Measurements from ENCODE around the gene MYBPH.
A peak's percentile ranks its signal among the peaks of the same experiment; 100 is the strongest.

DNA sequence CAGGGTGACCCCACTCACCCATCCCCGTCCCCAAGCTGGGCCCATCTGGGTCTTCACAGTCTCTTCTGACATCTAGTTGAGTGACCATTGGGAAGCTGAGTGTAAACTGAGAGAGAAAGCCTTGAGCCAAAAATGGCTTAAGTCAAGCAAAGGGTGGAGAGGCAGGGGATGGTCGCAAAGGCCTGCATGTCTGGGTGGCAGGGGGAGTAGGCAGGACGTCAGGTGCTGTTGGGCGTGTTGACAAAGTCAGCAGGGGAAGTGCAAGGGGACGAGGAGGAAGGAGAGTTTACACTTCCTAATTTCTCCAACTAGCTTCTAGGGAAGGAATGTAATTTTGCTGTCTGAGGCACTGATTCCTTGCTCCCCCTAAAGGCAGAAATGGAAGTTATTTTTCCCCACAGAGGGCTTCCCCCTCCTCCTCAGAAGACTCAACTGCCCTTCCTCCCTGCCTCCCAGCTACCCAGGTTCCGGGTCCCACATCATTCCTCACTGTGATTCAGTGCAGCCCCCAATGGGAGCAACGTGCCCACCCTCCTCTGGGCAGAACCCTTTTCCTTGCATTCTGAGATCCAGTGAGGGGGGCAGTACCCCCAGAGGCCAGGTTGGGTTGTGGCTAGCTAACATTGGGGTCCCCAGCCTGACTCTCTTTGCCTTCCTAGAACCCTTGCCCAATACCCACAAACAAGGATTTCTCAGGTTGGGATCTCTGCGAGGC is 49.3 kb downstream of the MYBPH start:
- TF ChIP-seq, protein P1, sequence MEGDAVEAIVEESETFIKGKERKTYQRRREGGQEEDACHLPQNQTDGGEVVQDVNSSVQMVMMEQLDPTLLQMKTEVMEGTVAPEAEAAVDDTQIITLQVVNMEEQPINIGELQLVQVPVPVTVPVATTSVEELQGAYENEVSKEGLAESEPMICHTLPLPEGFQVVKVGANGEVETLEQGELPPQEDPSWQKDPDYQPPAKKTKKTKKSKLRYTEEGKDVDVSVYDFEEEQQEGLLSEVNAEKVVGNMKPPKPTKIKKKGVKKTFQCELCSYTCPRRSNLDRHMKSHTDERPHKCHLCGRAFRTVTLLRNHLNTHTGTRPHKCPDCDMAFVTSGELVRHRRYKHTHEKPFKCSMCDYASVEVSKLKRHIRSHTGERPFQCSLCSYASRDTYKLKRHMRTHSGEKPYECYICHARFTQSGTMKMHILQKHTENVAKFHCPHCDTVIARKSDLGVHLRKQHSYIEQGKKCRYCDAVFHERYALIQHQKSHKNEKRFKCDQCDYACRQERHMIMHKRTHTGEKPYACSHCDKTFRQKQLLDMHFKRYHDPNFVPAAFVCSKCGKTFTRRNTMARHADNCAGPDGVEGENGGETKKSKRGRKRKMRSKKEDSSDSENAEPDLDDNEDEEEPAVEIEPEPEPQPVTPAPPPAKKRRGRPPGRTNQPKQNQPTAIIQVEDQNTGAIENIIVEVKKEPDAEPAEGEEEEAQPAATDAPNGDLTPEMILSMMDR (conservative IDR thresholded peaks at IDR 0.05; ENCODE audit: low read length) = peak; percentile 44; the same call in 1 of the 2 replicates
- TF ChIP-seq EZH2phosphoT487 (IDR thresholded peaks at IDR 0.05; ENCODE audit: borderline replicate concordance, low read depth, low read length) = no peak
